Activated effector memory CD4-positive, alpha-beta T cell treated with Interleukin-2 at 50 U/mL for 16 hours (primary cell): Measurements from ENCODE around the gene PRRT1.
"Not testable (repeated sequence)": the region's sequence is repeated elsewhere in the genome, so short reads cannot be mapped to it uniquely, and the experiment has no call there.

ENCODE experiments used
- DNase-seq: peaks from one replicate; pipeline ENCODE4 v3.0.0-alpha.2; 2020

Gene PRRT1

DNA sequence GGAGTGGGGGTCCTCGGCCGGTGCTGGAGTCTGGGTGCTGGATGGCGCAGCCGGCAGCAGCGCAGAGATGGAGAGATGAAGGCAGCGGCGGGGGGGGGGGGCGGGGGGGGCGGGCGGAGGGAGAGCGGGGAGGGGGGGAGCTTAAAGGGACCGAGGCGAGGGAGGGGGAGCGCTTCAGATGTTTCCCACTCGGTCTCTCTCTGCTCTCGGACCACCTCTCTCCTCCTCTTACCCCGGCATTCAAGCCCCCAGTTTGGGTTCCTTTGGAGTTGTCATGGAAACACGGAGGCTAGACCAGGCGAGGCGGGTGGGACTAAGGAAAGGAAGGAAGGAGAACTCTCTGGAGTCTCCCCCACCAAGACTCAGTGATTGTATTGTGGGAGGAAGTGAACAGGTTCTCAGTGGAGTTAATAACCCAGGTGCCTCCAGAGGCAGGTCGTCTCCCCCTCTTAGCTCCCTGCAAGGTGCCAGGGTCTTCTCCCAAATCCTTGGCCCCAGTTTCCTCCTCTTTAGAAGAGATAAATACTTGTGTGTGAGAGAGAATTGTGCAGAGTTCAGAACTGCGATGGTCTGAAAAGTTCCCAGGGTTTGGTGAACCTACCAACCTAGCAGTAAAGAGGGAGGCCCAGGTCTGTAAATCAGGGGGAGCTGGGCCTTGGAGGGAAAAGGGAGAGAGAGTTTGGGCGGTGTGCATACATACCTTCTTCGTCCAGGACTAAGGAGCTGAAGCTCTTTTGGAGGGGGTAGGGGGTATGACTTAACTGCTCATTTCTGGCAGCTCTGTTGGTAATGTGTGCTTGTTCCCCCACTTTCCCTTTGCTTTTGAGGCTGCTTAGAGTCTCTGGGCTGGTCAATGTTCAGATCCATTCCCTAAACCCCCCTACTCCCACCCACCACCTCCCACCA, at the start of gene PRRT1:
Gene PRRT1, minus strand, starts transcription at position 77 of the 906 bp plus-strand sequence. CDS start 112 bp downstream, outside the sequence.
- DNase-seq, result no peak

DNA sequence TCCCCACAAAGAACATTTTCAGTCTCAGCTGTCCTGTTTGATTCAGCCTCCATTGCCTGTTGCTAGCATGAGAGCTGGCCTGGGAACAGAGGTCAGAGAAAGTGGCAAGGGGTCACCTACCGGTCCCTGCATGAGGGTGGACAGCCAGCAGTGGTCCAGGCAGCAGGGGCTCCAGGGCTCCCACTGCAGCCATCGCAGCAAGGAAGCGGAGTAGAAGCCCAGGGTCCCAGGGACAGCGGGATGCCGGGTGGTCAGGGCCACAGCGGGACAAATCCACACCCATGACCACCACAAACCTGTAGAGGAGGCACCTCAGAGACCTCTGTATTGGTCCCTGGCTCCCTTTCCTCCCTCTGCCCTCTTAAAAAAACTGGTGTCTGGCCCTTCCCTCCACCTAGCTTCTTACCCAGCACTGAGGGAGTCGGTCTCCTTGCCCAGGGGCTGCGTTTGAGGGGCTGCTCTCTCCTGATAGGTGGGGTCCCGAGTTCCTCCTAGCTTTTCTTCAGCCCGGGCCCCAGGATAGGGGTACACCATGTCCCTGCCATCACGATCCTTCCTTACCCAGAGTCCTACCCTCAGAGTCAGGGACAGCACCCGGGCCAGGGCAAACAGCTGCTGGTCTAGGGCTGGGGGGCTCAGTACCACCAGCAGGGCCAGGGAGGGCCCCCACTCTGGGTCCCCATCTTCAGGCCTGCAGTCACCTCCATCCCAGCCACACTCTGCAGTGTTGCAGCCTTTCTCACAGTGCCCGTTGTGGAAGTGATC, 49.2 kb upstream of the PRRT1 start:
- no peak for DNase-seq

DNA sequence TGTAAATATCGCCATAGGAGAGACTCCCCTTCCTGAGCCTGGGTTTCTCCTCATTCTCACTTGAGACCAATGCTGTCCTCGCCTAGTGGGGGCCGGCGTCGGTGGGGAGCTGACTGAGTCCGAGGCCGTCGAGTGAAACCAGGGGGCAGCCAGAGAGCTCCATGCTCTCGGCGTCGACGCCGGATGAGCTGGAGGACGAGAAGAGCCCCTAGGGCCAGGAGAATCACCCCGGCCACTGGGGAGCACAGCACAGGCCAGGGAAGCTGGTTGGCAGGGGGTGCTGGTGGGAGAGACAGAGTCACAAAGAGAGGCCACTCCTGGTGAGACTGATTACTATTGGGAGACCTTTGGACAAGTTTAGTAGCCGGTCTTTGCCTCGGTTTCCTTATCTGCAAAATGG, 47.1 kb upstream of the PRRT1 start:
- DNase-seq, result no peak

DNA sequence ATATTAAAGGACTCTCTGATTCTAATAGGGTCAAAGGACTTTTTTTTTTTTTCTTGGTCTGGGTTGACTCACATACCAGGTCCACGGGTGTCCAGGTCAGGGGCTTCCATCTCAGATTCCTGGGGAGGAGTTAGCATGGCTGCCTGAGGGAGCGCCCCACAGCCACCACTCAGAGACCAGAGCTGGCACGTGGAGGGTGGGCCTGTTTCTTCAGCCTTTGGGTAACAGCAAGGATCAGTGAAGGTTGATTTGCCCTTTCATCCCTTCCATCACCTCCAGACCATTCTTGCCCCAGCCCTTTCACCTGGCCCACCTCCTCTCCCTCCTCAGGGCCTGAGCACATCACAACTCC, 46.6 kb upstream of the PRRT1 start:
- no peak for DNase-seq

DNA sequence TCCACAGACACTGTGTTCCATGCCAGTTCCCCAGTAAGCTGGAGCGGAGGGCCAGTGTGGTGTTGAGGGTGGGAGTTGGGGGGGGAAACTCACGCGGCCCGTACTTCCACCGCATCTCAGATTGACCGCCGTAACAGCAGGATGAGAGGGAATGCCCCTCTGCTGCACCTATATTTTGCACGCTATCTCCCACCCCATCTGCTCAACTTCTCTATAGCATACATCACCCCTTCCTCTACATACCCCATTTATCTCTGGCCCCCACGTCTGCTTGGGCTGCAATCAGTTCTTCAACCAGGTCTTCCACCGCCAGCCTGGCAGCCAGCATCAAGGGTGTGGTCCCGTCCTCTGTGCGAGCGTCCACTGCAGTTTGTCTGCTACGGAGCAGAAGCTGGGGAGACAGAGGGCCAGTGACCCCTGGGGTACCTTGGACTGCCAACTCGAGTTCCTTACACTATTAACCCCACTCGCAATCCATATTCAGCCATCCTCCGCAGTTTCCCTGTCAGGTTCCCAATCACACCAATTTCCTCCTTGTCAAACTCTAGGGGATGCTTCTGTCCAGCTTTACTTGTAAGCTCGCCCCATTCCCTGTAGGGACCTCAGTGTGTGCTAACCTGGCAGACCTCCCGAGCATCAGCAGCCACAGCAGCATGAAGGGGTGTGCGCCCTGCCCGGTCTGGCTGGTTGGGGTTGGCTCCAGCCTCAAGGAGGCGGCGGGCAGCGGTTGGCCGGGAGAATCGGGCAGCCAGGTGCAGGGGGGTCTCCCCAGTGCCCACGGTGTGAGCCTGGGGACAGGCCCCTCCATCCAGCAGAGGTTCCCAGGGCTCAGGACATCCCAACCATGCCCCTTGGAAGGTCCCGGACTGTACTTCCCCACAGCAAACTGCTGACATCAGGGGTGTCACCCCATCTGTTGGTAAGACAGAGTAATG, 45.2 kb upstream of the PRRT1 start:
- DNase-seq, result no peak

DNA sequence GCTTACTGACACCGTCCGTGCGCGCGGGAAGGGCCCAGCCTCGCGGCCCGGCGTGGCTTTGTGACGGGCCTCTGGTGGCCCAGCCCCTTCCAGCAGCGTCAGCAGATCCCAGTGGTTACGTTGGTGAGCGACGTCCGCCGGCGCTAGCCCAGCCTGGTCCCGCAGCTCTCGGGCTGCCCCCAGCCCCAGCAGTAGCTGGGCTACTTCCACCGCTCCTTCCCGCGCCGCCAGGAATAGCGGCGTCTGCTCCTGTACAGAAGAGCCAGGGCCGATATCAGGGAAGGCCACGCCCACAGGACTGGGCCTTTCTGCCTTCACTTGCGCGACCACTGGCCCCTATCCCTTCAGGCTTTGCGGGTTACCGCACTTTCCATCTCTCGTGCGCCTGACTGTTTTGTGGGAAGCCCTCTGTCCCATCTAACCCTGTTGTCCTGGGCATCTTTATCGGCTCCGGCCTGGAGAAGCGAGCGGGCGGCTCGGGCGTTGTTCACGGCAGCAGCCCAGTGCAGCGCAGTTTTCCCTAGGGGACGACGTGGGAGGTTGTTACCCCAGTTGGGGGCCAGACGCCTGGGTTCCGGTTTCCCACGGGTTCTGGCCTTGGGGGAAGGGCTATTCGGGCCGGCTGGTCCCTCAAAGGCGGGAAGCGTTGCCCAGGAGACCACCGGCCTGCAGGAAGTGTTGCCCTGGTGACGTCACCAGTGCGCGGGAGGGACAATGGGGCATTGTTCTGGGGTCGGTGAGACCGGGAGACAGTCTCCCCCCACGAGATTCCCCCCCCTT, 44.4 kb upstream of the PRRT1 start:
- DNase-seq, result peak; percentile 35

DNA sequence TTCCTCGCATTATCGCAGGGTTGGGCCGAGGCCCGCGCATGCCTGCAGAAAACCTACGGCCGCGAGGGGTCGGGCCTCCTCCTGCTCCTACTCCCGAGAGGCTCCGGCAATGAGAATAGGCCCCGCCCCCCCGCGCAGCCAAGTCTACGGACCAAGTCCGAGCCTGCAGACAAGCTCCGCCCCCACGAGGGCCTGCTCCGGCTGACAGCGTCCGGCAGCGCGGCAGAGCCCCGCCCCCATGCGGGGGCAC, 43.8 kb upstream of the PRRT1 start:
- DNase-seq, result peak; percentile 100

DNA sequence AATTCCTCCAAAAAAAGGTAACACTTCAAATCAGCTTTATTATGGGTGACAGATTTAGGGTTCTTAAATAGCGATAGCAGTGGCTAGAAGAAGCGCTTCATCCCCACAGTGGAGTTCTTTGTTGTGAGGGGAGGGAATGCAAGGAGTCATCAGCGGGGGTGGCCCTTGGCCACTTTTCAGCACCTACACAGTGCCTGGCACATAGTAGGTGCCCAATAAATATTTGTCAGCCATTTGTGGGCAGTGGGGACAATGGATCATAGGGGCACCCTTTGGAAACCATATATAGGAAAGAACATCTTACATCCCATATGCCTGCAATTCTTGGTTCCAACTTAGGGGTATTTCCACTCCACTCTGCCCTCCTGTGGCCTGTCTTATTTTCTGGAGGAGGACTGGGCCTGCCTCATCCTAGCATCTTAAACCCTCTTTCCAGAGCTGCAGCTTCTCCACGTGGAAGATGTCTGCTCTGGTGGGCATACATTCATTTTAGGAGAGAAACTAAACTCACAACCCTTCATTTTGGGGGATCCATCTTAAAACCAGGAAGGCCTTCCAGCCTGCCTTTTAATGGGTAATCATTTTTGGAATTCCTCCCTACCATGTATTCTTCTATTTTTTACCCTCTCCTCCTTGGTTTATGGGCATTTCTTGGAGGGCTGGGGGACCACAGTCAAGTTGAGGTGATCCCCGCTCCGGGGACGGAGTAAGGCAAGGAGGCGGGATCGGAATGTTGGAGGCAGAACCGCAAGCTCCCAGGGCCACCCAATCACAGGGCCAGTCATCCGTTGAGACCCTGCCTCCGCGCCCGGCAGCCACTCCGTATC, 43.3 kb upstream of the PRRT1 start:
- no peak for DNase-seq

DNA sequence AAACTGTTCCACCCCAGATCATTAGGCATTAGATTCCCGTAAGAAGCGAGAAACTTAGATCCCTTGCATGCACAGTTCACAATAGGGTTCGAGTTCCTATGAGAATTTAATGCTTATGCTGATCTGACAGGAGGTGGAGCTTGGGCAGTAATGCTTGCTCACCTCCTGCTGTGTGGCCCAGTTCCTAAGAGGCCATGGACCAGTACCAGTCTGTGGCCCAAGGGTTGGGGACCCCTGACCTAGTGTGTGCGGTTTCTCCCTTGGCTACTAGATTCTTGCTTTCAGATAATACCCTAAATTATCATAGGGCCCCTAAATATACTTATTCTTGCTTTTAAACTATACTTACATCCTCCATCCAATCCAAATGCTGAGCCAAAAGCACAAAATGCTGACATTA, 42.6 kb upstream of the PRRT1 start:
- no peak for DNase-seq

DNA sequence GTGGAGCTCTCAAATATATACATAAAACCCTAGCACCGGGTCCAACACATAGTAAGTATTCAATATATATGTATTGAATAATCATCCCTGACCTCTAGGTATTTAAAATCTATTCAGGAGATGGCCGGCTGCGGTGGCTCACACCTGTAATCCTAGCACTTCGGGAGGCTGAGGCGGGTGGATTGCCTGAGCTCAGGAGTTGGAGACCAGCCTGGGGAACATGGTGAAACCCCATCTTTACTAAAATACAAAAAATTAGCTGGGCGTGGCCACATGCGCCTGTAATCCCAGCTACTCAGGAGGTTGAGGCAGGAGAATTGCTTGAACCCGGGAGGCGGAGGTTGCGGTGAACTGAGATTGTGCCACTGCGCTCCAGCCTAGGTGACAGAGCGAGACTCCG, 41.4 kb upstream of the PRRT1 start:
- DNase-seq, result not testable (repeated sequence)

DNA sequence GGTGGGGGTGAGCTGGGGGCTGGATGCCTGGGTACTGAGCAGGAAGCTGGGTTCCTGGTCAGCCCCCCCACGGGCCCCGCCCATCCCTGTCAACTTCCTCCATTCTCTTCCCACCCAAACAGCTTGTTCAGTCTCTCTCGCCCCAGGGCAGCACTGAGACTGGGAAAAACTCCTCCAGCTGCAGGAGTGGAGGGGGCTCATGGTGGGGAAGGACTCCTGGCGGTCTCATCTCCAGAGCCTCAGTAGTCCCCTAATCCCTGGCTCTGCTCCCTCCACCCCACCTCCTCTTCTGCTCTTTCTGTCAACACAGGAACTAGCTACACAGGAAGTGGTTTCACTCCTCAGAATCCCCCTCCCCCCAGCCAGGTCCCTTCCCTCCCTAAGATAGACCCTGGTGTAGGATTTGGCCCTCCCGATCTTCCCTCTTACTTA, 40.9 kb upstream of the PRRT1 start, which contains the start of gene GPSM3:
Gene GPSM3, minus strand, starts transcription at position 36 of the 432 bp plus-strand sequence. CDS start 130 bp downstream, outside the sequence.
- DNase-seq, result peak; percentile 63

DNA sequence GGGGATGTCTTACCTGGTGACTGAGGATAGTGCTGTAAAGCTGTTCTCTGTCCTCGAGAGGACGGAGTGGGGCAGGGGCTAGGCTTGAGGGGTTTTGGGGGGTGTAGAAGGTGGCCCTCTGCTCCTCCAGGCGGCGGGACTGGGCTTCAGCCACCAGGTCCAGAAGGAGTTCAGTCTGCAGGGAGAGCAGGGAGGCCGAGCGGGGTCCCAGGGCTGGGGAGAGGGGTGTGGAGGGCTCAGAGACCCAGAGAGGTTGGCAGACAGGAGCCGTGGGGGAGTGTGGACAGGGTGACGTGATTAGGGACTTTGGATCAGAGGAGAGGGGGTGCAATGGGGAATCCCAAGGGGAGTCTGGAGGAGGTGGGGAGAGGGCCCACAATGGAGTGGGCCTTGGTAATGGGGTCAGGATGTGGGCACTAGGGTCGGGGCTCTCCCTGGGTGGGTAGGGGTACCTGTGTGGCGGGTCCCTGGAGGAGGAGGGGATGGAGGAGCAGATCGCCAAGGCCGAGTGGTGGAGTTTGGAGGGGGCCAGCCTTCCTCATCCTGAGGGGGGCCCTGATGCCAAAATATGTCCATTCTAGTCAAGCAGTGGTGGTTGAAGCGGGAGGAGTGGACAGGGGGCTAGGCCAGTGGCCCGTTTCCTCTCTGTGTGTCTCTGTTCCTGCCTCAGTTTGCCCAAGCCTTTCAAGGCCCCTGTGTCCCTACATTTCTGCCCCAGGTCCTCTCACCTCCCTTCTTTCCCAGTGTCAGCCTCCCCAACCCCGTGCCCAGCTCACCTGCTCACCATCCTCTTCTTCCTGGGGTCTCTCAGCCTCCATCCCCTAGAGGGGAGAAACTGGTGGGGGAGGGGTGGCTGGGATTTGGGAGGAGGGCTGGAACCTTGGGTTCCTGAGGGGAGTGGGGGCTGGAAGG, 40.2 kb upstream of the PRRT1 start:
- no peak for DNase-seq

DNA sequence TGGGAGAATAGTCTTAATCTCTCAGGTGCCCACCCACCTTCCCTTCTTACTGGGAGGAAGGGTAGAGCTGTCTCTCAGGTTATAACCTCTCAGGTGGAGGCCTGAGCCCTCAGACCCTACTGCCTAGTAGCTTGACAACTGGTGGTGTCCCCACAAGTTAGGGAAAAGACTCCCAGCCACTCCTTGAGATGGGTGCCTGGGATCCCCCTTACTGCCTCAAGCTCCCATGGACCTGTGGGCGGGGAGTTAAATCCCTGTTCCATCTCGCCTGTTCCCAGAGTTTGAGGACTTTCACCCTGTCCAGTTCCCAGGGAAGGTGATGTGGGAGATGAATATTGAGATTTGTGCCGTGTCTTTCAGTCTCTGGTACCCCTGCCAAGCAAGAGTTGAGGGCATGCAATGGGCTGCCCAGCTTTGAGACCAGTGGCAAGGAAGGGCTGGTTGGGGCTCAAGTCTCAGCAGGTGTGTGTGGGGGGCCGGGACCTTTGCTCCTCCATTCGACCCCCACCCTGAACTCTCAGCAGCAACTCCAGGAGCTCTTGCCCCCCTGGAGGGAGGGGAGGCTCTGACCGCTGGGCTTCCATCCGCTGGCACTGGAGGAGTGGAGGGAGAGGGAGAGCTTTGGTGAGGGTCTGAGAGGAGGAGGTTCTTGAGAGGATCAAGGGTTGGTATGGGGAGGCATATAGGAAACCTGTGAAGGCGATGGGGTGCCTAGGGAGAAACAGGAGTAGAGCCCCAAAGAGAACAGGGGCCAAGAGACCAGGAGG, 39.4 kb upstream of the PRRT1 start:
- no peak for DNase-seq

DNA sequence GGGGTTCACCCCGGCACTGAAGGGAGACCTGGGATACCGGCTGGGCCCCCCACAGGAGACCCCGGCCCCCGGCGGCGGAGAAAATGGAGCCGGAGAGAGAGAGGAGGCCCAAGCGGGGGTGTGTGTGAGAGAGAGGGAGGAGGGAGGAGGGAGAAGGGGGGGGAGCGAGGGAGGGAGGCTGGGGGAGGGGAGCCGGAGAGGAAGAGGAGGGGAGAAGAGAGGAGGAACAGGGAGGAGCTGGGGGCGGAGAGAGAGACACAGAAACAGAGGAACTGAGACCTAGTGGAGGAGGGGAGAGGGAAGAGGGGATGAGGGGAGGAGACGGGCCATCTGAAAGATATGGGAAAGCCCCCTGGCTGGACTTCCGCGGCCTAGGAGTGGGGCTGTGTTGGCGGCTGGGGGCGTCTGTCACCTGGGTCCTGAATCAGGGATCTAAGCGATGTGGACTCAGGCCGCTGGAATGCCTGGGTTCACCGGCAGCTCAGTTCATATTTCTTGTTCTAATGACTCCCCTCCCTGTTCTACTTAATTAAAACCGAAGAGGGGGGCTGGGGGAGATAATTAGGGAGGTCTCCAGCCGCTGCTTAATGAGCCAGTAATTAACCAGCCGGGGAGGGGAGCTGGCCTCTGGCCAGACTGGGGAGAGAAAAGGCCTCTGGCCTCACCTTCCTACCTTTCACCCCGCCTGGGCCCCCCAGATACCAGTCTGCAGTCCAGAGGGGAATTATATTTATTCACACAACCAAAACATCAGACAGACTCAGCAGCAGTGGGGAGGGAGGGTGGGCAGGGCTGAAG, 38.5 kb upstream of the PRRT1 start, which contains the start of gene PBX2:
Gene PBX2, minus strand, starts transcription at position 149 of the 798 bp plus-strand sequence. CDS start 287 bp downstream, outside the sequence.
- DNase-seq, result peak; percentile 77

DNA sequence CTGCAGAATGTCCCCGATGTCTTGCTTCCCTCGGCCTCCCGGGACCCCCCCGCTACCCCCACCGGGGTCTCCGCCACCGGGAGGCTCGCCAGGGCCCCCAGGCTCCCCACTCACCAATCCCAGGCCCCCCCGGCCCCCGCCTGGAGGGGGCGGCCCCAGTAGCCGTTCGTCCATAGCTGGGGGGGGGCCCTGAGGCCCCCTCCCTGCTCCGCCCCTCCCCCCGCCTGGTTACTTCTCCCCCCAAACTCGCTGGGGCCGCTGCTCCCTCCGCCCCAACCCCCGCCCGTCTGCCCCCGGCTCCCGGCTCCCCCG, 38.0 kb upstream of the PRRT1 start:
- DNase-seq, result no peak

DNA sequence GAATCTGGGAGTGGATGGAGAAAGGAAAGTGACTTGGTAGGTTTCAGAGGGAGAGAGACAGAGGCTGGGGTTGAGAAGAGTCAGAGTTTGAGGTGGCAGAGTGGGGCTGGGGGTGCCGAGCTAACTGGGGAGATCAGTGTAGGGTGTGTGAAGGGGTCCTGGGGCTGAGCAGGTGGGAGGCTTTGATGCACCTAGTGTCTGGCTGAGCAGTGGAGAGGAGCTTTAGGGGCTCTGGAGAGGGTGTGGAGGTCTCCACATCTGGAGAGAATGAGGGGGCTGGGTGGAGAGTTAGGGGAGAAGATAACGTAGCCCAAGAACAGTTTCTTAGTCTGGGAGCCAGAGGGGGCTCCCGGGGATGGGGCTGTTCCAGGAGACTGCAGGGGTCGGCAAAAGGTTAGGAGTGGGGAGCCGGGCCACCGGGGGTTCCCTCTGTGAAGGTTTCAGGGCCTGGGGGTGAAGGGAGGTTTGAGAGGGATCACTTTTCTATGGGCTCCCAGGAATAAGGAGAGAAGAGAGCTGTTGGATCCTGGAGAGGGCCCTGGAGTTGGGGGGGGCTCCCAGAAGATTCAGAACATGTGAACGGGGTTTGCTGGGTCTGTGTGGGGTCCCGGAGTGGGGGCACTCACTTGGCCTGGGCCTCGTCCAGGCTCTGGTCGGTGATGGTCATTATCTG, 37.5 kb upstream of the PRRT1 start:
- no peak for DNase-seq

DNA sequence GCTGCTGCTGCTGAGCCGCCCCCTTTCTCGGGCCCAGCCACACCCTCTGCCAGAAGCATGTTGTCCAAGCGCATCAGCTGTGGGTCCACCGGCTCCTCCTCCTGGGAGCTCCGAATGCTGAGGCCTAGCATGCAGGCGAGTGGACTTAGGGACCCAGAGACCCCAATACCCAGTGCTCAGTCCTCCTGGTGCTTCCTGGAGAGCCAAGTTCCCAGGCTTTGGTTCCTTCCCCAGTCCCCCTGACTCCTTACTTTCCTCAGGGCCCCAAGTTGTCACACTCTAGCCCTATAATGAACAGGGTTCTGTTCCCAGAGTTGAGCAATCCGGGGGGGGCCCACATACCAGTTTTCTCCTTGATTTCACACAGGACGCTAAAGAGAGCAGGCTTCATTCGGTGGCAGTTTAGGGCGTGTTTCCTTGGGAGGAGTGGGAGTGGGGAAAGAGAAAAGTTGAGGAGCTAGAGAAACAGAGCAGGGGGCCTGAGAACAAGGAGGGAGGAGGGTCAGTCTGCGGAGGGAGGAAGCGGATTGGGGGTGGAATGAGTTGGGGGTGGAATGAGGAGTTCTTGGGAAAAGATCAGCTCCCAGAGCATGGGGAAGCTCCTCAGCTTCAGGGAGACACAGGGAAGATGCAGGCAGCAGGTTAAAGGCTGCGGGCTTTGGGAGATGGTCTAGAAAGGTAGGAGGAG, 36.8 kb upstream of the PRRT1 start:
- DNase-seq, result no peak
